ENCODE results near the gene RYR3.

GRCh38 chr15:33565094-33565493, 254.3 kb downstream of the RYR3 start:
- TF ChIP-seq POLR2A (IDR thresholded peaks at IDR 0.05; ENCODE audit: low read length), result no peak
- TF ChIP-seq GATA1 (IDR thresholded peaks at IDR 0.05; ENCODE audit: low read depth, low read length), result no peak
